Measurements from ENCODE around the gene ANO6. TPM values are rescaled to one million over a fixed set of nuclear protein-coding genes. Genes with fewer than 3 reads are reported as not detected.

ANO6 gene
- total RNA-seq, 1 experiment from 2014 or later, result 51.4 TPM

- intact Hi-C loops (cut with micrococcal nuclease; ENCODE audit: unreplicated experiment), result no loop called here
- no TSS peak for BruUV-seq (replicated peaks)
- Histone ChIP-seq H4K20me1 (ENCODE audit: insufficient read depth) (no peaks in the 10 kb centered on the region), H3K27me3 (ENCODE audit: insufficient read depth, low read depth) (no peaks in the 10 kb centered on the region), H3K4me2 (no peak overlapping the region), H3K9me3 (ENCODE audit: insufficient read depth, low read depth) (no peaks in the 10 kb centered on the region), H3K4me3 (no peak overlapping the region), H3K4me1 (replicated peaks; ENCODE audit: insufficient read depth) (no peaks in the 10 kb centered on the region), H3F3A (ENCODE audit: insufficient read depth, low read depth) (no peaks in the 10 kb centered on the region), H3K9me2 (ENCODE audit: insufficient read depth) (no peaks in the 10 kb centered on the region), H3K27ac (no peak overlapping the region), H3K36me3 (ENCODE audit: low read depth) (peaks cover 40% of the 10 kb centered on the region), H3K79me2 (ENCODE audit: low read depth) (no peaks in the 10 kb centered on the region), H2AFZ (no peak overlapping the region)
- POLR2A ChIA-PET (ENCODE audit: unreplicated experiment), result no interaction called here
- CTCF ChIA-PET, result no interaction called here
- no peak for DNase-seq
- TF ChIP-seq CTCF (conservative IDR thresholded peaks at IDR 0.05) (no peak), EZH2 (IDR thresholded peaks at IDR 0.05; ENCODE audit: low read depth) (no peak)
These were observed 210.4 kb downstream of the ANO6 start for GRCh38 chr12:45426294-45426693.

- no peak overlapping the region for H2AFZ ChIP-seq
- ChIA-PET CTCF (no interaction called here), POLR2A (ENCODE audit: unreplicated experiment) (no interaction called here)
- H3K4me3 ChIP-seq, result no peak overlapping the region
- H3K36me3 ChIP-seq (ENCODE audit: low read depth), result peaks cover 38% of the 10 kb centered on the region
- H3K27me3 ChIP-seq (ENCODE audit: insufficient read depth, low read depth), result no peaks in the 10 kb centered on the region
- H3K4me1 ChIP-seq (replicated peaks; ENCODE audit: insufficient read depth), result no peaks in the 10 kb centered on the region
- no peaks in the 10 kb centered on the region for H3K9me3 ChIP-seq (ENCODE audit: insufficient read depth, low read depth)
- H3K4me2 ChIP-seq, result no peak overlapping the region
- BruUV-seq (replicated peaks), result no TSS peak
- no peaks in the 10 kb centered on the region for H3F3A ChIP-seq (ENCODE audit: insufficient read depth, low read depth)
- DNase-seq, result no peak
- intact Hi-C loops (cut with micrococcal nuclease; ENCODE audit: unreplicated experiment), result no loop called here
- H3K79me2 ChIP-seq (ENCODE audit: low read depth), result no peaks in the 10 kb centered on the region
- H4K20me1 ChIP-seq (ENCODE audit: insufficient read depth), result no peaks in the 10 kb centered on the region
- TF ChIP-seq CTCF (conservative IDR thresholded peaks at IDR 0.05) (no peak), EZH2 (IDR thresholded peaks at IDR 0.05; ENCODE audit: low read depth) (no peak)
- H3K27ac ChIP-seq, result no peak overlapping the region
- H3K9me2 ChIP-seq (ENCODE audit: insufficient read depth), result no peaks in the 10 kb centered on the region
These were observed 211.1 kb downstream of the ANO6 start for GRCh38 chr12:45427042-45427441.

GRCh38 chr12:45429831-45430230, 213.9 kb downstream of the ANO6 start:
- H3K4me1 ChIP-seq (replicated peaks; ENCODE audit: insufficient read depth), result peaks cover 10% of the 10 kb centered on the region; the same call in 1 of the 2 replicates
- POLR2A ChIA-PET (ENCODE audit: unreplicated experiment), result no interaction called here
- H3K79me2 ChIP-seq (ENCODE audit: low read depth), result no peaks in the 10 kb centered on the region
- no peaks in the 10 kb centered on the region for H3K9me2 ChIP-seq (ENCODE audit: insufficient read depth)
- H3K36me3 ChIP-seq (ENCODE audit: low read depth), result peaks cover 38% of the 10 kb centered on the region
- CTCF ChIA-PET, result no interaction called here
- H3K4me2 ChIP-seq, result no peak overlapping the region
- no peak overlapping the region for H3K27ac ChIP-seq
- DNase-seq, result no peak
- TF ChIP-seq CTCF (conservative IDR thresholded peaks at IDR 0.05) (no peak), EZH2 (IDR thresholded peaks at IDR 0.05; ENCODE audit: low read depth) (no peak)
- intact Hi-C loops (cut with micrococcal nuclease; ENCODE audit: unreplicated experiment), result loop anchor here (10.0 kb wide), 1 partner anchor 165 kb away; no protein-coding TSS in a partner anchor
- no TSS peak for BruUV-seq (replicated peaks)
- H2AFZ ChIP-seq, result no peak overlapping the region
- H3K9me3 ChIP-seq (ENCODE audit: insufficient read depth, low read depth), result no peaks in the 10 kb centered on the region
- no peaks in the 10 kb centered on the region for H3K27me3 ChIP-seq (ENCODE audit: insufficient read depth, low read depth)
- H3F3A ChIP-seq (ENCODE audit: insufficient read depth, low read depth), result peaks cover 8% of the 10 kb centered on the region; the same call in 1 of the 2 replicates
- no peak overlapping the region for H3K4me3 ChIP-seq
- no peaks in the 10 kb centered on the region for H4K20me1 ChIP-seq (ENCODE audit: insufficient read depth)
